ENCODE data around the gene PARD6G. TPM values are rescaled to one million over a fixed set of nuclear protein-coding genes. Genes with fewer than 3 reads are reported as not detected.

Gene PARD6G
- total and polyA plus RNA-seq, 8 donors = 0.42 to 2.2 (median 1.2) TPM

- WGBS, 2 donors = 78 to 94% methylated on average over 5 of the region's 5 CpGs
- TF ChIP-seq CTCF (IDR thresholded peaks at IDR 0.05) = no peak
- H3K27ac ChIP-seq = no peak overlapping the region
- H3K9me3 ChIP-seq = no peaks in the 10 kb centered on the region
- no peak overlapping the region for H3K4me3 ChIP-seq
- H3K36me3 ChIP-seq = peaks cover 0 to 6% (median 3%) of the 10 kb centered on the region in 3 donors
- H3K4me1 ChIP-seq = no peaks in the 10 kb centered on the region
- ATAC-seq (no peak), DNase-seq (no peak), FAIRE-seq (no peak)
- intact Hi-C loops (cut with DNase I) = no loop called here
- no peaks in the 10 kb centered on the region for H3K27me3 ChIP-seq
Measured at GRCh38 chr18:80130555-80130954, 116.8 kb downstream of the PARD6G start.

GRCh38 chr18:80129672-80130367 lies 117.5 kb downstream of the PARD6G start:
- Histone ChIP-seq H3K4me3 (no peak overlapping the region), H3K9me3 (no peaks in the 10 kb centered on the region), H3K27ac (no peak overlapping the region), H3K36me3 (no peaks in the 10 kb centered on the region), H3K27me3 (no peaks in the 10 kb centered on the region), H3K4me1 (no peaks in the 10 kb centered on the region)
- TF ChIP-seq CTCF (IDR thresholded peaks at IDR 0.05) = no peak
- no peak for FAIRE-seq
- ATAC-seq = no peak
- intact Hi-C loops (cut with DNase I) = no loop called here
- 68 to 94% methylated on average over 7 of the region's 7 CpGs for WGBS, 2 donors
- no peak for DNase-seq

GRCh38 chr18:80127635-80128034 lies 119.7 kb downstream of the PARD6G start:
- no peak for TF ChIP-seq CTCF (IDR thresholded peaks at IDR 0.05)
- H3K27ac ChIP-seq = no peak overlapping the region
- no peaks in the 10 kb centered on the region for H3K36me3 ChIP-seq
- FAIRE-seq = no peak
- no peaks in the 10 kb centered on the region for H3K4me1 ChIP-seq
- no peak overlapping the region for H3K4me3 ChIP-seq
- DNase-seq = no peak
- no peaks in the 10 kb centered on the region for H3K9me3 ChIP-seq
- H3K27me3 ChIP-seq = no peaks in the 10 kb centered on the region
- intact Hi-C loops (cut with DNase I) = no loop called here
- no peak for ATAC-seq
- 95 to 100% methylated on average over 1 of the region's 1 CpG for WGBS, 2 donors

GRCh38 chr18:80126797-80127196 lies 120.5 kb downstream of the PARD6G start:
- 94 to 98% methylated on average over 9 of the region's 9 CpGs for WGBS, 2 donors
- TF ChIP-seq CTCF (IDR thresholded peaks at IDR 0.05) = no peak
- Histone ChIP-seq H3K27ac (no peak overlapping the region), H3K9me3 (no peaks in the 10 kb centered on the region), H3K4me3 (no peak overlapping the region), H3K4me1 (no peaks in the 10 kb centered on the region), H3K36me3 (no peaks in the 10 kb centered on the region), H3K27me3 (no peaks in the 10 kb centered on the region)
- ATAC-seq (no peak), FAIRE-seq (no peak), DNase-seq (no peak)
- intact Hi-C loops (cut with DNase I) = no loop called here

GRCh38 chr18:80124131-80124530 lies 123.2 kb downstream of the PARD6G start:
- H3K27ac ChIP-seq = no peak overlapping the region
- intact Hi-C loops (cut with DNase I) = no loop called here
- peaks cover 0 to 7% (median 0%) of the 10 kb centered on the region in 3 donors for H3K36me3 ChIP-seq
- no peaks in the 10 kb centered on the region for H3K4me1 ChIP-seq
- TF ChIP-seq CTCF (IDR thresholded peaks at IDR 0.05) = no peak
- no peak overlapping the region for H3K4me3 ChIP-seq
- FAIRE-seq (no peak), ATAC-seq (no peak), DNase-seq (no peak)
- H3K9me3 ChIP-seq = no peaks in the 10 kb centered on the region
- no peaks in the 10 kb centered on the region for H3K27me3 ChIP-seq

All from pancreas (tissue), 10 donors.